BE2C (cell line): ENCODE data around the gene CACNA2D2.
A peak's percentile ranks its signal among the peaks of the same experiment; 100 is the strongest.
"Not testable (repeated sequence)": the region's sequence is repeated elsewhere in the genome, so short reads cannot be mapped to it uniquely, and the experiment has no call there.

Experiments
- DNase-seq: peaks from one replicate; pipeline ENCODE4 v3.0.0-alpha.2; 2020
- H3K27me3 ChIP-seq: fragments of 250-450 bp; sonication (Bioruptor Pico); 2 replicates; pipeline ENCODE4 v1.5.1; 2020; ENCODE audit warnings: mild to moderate bottlenecking
- H3K36me3 ChIP-seq: fragments of 250-450 bp; sonication (Bioruptor Pico); 2 replicates; pipeline ENCODE4 v1.5.1; 2020; ENCODE audit warnings: mild to moderate bottlenecking
- H3K4me1 ChIP-seq: fragments of 250-450 bp; sonication (Bioruptor Pico); 2 replicates; pipeline ENCODE4 v1.5.1; 2020
- H3K4me3 ChIP-seq: 2 replicates; pipeline ENCODE4 v1.5.1; 2011; ENCODE audit warnings: low read depth, low read length
- H3K9me3 ChIP-seq: fragments of 250-450 bp; sonication (Bioruptor Pico); 2 replicates; pipeline ENCODE4 v1.5.1; 2020
- TF ChIP-seq, protein P1 (sequence below): IDR thresholded peaks from 2 replicates; pipeline ENCODE4 v1.5.1; 2012; ENCODE audit warnings: mild to moderate bottlenecking, low read depth, low read length

The CACNA2D2 gene

DNA sequence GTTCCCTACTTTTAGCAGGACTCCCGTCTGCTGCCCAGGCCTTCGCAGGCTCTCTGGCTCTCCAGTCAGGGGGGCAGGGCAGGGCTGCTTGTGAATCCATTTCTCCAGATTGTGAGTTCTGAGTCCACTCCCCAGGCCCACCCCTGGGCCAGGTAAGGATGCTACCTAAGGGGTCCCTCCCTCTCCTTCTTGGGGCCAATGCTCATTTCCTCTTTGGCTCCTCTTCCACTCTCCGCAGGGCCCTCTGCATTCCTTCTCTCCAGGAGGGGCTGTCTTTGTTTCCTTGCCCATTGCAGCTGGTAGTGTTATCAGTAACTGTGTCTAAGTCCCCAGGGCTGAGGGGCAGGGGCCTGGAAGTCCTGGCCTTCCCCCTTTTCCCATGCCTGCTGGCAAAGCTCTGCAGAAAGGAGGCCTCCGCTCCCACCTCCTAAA, 13.0 kb upstream of the CACNA2D2 start:
- H3K4me3 ChIP-seq = peak overlapping the region; percentile 15
- peaks cover 36% of the 10 kb centered on the region for H3K4me1 ChIP-seq
- TF ChIP-seq, protein P1, sequence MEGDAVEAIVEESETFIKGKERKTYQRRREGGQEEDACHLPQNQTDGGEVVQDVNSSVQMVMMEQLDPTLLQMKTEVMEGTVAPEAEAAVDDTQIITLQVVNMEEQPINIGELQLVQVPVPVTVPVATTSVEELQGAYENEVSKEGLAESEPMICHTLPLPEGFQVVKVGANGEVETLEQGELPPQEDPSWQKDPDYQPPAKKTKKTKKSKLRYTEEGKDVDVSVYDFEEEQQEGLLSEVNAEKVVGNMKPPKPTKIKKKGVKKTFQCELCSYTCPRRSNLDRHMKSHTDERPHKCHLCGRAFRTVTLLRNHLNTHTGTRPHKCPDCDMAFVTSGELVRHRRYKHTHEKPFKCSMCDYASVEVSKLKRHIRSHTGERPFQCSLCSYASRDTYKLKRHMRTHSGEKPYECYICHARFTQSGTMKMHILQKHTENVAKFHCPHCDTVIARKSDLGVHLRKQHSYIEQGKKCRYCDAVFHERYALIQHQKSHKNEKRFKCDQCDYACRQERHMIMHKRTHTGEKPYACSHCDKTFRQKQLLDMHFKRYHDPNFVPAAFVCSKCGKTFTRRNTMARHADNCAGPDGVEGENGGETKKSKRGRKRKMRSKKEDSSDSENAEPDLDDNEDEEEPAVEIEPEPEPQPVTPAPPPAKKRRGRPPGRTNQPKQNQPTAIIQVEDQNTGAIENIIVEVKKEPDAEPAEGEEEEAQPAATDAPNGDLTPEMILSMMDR = no peak
- no peaks in the 10 kb centered on the region for H3K36me3 ChIP-seq
- peak; percentile 83 for DNase-seq
- no peaks in the 10 kb centered on the region for H3K27me3 ChIP-seq
- no peaks in the 10 kb centered on the region for H3K9me3 ChIP-seq

DNA sequence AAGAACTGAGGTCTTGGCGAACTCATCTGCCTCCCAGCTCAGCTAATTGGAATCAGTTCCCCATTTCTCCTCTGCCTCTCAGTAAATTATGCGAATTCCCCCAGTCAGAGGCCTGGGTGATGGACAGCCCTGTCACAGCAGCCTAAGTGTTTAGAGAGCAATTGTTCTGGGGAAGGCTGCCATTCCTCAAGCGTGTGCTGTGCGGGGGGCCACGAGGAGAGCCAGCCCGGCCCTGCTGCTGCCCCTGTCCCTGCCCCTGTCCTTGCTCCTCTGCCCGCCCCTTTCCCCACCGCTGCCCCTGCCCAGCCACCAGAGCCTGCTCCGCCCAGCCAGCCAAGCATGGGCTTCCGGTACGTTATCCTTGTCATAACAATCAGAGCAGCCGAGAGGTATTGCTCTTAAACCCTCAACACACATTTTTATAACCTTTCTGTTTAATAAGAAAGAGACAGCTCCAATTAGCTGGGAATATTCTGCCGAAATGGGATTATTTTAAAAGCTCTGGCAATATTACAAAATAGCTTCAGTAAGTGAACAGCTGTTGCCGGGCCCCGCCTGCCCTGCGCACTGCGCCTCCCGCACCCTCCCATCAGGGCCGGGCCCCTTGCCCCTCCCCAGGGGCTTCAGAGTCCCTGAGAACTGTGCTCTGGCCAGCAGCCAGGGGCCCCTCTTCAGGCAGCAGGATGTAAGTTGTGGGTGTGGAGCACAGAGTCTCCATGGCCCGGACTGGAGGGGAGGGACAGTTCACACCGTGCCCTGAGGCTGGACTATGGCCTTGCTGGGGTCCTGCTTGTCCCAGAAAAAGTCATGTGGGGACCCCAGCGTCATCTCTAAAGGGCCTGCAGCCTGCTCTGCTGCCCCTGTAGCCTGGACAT, 12.4 kb upstream of the CACNA2D2 start:
- peak overlapping the region; percentile 15 for H3K4me3 ChIP-seq
- peak; percentile 92 for DNase-seq
- no peaks in the 10 kb centered on the region for H3K9me3 ChIP-seq
- H3K36me3 ChIP-seq = no peaks in the 10 kb centered on the region
- TF ChIP-seq, protein P1 = no peak
- no peaks in the 10 kb centered on the region for H3K27me3 ChIP-seq
- peaks cover 34% of the 10 kb centered on the region for H3K4me1 ChIP-seq

DNA sequence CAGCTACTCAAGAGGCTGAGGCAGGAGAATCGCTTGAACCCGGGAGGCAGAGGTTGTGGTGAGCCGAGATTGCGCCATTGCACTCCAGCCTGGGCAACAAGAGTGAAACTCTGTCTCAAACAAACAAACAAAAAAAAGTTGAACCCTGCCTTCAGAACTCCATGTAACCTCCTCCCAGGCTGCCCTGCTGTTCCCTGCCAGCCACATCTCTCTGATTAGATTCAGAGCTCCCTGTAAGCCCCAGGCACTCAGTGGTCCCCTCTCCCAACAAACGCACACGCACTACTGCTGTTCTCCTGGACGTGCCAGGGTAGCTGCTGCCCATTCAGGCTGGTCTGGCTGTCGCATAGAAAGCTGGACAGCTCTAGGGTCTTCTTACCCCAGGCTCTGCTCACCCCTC, 9.5 kb upstream of the CACNA2D2 start:
- H3K27me3 ChIP-seq, H3K36me3 ChIP-seq, H3K9me3 ChIP-seq, H3K4me3 ChIP-seq, DNase-seq: not testable (repeated sequence)
- H3K4me1 ChIP-seq = peaks cover 26% of the 10 kb centered on the region

DNA sequence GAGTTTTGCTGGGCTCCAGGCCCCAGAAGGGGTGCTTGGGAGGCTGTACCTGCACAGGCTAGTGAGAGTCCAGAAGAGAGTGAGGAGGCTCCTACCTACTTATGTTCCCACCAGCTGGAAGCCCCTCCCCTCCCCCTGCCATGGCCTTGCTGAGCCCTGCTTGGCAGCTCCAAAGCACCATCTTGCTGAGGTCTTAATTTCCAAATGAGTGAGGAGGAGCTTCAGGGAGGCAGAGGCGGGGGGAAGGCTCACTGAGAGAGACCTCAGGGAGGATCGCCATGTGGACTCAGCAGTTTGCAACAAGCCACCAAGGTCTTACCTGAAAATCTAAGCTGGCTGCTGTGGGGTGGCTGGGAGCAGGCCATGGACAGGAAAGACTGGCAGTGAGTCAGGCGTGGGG, 8.7 kb upstream of the CACNA2D2 start:
- Histone ChIP-seq H3K27me3 (no peaks in the 10 kb centered on the region), H3K9me3 (no peaks in the 10 kb centered on the region), H3K36me3 (no peaks in the 10 kb centered on the region), H3K4me1 (peaks cover 20% of the 10 kb centered on the region), H3K4me3 (no peak overlapping the region)
- no peak for DNase-seq
- TF ChIP-seq, protein P1 = no peak

DNA sequence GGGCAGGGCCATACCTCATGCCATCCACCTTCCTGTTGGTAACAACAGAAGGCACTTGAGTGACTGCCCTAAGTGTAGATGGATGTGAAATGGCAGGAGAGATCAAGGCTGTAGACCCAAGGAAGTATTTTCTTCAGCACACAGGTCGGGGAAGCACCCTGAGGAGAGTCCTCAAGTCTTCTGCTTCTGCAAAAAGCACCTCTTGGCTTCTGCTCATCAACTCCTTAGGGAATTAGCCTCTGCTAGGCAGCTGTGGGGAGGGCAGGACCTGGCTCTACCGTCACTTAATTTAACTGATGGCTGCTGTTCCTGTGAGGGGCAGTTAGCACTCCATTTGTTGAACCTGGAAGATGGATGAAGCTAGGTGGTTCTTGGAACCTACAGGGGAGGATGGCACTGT, 6.9 kb upstream of the CACNA2D2 start:
- DNase-seq = no peak
- Histone ChIP-seq H3K4me3 (no peak overlapping the region), H3K27me3 (no peaks in the 10 kb centered on the region), H3K36me3 (no peaks in the 10 kb centered on the region), H3K4me1 (peaks cover 15% of the 10 kb centered on the region), H3K9me3 (no peaks in the 10 kb centered on the region)
- TF ChIP-seq, protein P1 = no peak

DNA sequence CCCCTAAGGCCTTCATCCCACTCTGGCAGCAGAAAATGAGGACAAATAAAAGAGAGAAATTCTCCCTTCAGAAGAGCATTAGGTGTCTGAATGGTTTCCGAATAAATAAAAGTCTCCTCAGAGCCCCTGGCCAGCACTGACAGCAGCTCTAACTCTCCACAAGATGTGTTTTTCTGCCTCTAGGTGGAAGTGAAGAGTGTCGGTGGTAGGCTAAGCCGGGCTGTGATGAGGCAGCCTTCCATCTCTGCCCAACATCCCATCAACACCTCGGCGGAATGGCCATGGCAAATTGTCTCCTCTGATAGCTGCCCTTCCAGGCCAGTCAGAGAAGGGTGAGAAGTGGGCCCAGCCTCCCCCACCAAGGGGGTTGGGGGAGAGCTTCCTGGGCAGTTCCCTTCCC, 6.3 kb upstream of the CACNA2D2 start:
- H3K27me3 ChIP-seq = no peaks in the 10 kb centered on the region
- no peaks in the 10 kb centered on the region for H3K9me3 ChIP-seq
- TF ChIP-seq, protein P1 = no peak
- no peak for DNase-seq
- H3K4me1 ChIP-seq = peaks cover 9% of the 10 kb centered on the region
- no peaks in the 10 kb centered on the region for H3K36me3 ChIP-seq
- H3K4me3 ChIP-seq = no peak overlapping the region
